GM18861 (cell line): ENCODE measurements around the gene RBM45.
"Not testable (repeated sequence)": the region's sequence is repeated elsewhere in the genome, so short reads cannot be mapped to it uniquely, and the experiment has no call there.

Experiments
- ATAC-seq: cut with Tn5 transposase; IDR thresholded peaks from one replicate; pipeline ENCODE4 v1.9.1; 2021; ENCODE audit not compliant: unreplicated experiment

Gene RBM45

GRCh38 chr2:178106053-178106452, 6.2 kb upstream of the RBM45 start:
- no peak for ATAC-seq

- no peak for ATAC-seq
These were observed 4.1 kb upstream of the RBM45 start for GRCh38 chr2:178108176-178108575.

GRCh38 chr2:178109813-178110212, 2.4 kb upstream of the RBM45 start:
- peak; percentile 18 for ATAC-seq

GRCh38 chr2:178110681-178111080, 1.6 kb upstream of the RBM45 start:
- no peak for ATAC-seq

GRCh38 chr2:178111743-178112142, 494 bp upstream of the RBM45 start:
- ATAC-seq = no peak

- peak; percentile 28 for ATAC-seq
These were observed 2.2 kb downstream of the RBM45 start for GRCh38 chr2:178114462-178114861.

GRCh38 chr2:178115271-178115670, 3.0 kb downstream of the RBM45 start:
- no peak for ATAC-seq

GRCh38 chr2:178117725-178118124, 5.5 kb downstream of the RBM45 start:
- no peak for ATAC-seq

GRCh38 chr2:178119179-178119922, 7.1 kb downstream of the RBM45 start:
- ATAC-seq = no peak

GRCh38 chr2:178123163-178123562, 10.9 kb downstream of the RBM45 start:
- no peak for ATAC-seq

- ATAC-seq = no peak
These were observed 12.9 kb downstream of the RBM45 start for GRCh38 chr2:178125125-178125524.

- no peak for ATAC-seq
These were observed 13.6 kb downstream of the RBM45 start for GRCh38 chr2:178125862-178126261.

- no peak for ATAC-seq
These were observed 16.8 kb downstream of the RBM45 start for GRCh38 chr2:178128836-178129630.

- ATAC-seq = no peak
These were observed 24.2 kb downstream of the RBM45 start for GRCh38 chr2:178136321-178137025.

- ATAC-seq = no peak
These were observed 30.2 kb downstream of the RBM45 start for GRCh38 chr2:178142274-178143065.

GRCh38 chr2:178143481-178143880, 31.2 kb downstream of the RBM45 start:
- no peak for ATAC-seq

- no peak for ATAC-seq
These were observed 39.8 kb downstream of the RBM45 start for GRCh38 chr2:178152033-178152432.

- ATAC-seq = no peak
These were observed 40.3 kb downstream of the RBM45 start for GRCh38 chr2:178152542-178152941.

GRCh38 chr2:178152977-178153376, 40.7 kb downstream of the RBM45 start:
- ATAC-seq = no peak

- ATAC-seq = not testable (repeated sequence)
These were observed 41.6 kb downstream of the RBM45 start for GRCh38 chr2:178153878-178154277.

GRCh38 chr2:178155524-178155923, 43.3 kb downstream of the RBM45 start:
- no peak for ATAC-seq
